T-cell (primary cell): ENCODE results near the gene ADPRHL1. TPM values are rescaled to one million over a fixed set of nuclear protein-coding genes. Genes with fewer than 3 reads are reported as not detected.

Experiments used
- ATAC-seq, 4 experiments: fragments of 200-7000 bp in 3 of 4; fragments of 150-1000 bp in 1 of 4; cut with Tn5 transposase; replicated peaks in 1 of 4; 1 replicate in 3 of 4; 2 replicates in 1 of 4; pipeline ENCODE4 v1.10.0; 2021; ENCODE audit warnings: moderate library complexity in 3 of 4, mild to moderate bottlenecking in 2 of 4, moderate number of reproducible peaks in 1 of 4
- CTCF ChIA-PET, 2 donors: fragments of 300-600 bp; sonication (Branson Sonifier 250); formaldehyde crosslinking; loops; one replicate each; lab custom pipeline; 2022; ENCODE audit warnings: antibody characterized with exemption in 2 of 2; lab: Charles Lee
- POLR2A ChIA-PET, 2 donors: fragments of 300-600 bp; sonication (Branson Sonifier 250); formaldehyde crosslinking; loops; one replicate each; lab custom pipeline; 2022; ENCODE audit warnings: antibody characterized with exemption in 2 of 2; lab: Charles Lee
- DNase-seq, 35 experiments: peaks; one replicate each; pipeline versions ENCODE4 v3.0.0 to v3.0.0-alpha.2; 2013 to 2023
- H3K27ac ChIP-seq: one replicate; pipeline ENCODE4 v1.5.1; 2013; ENCODE audit warnings: low read length
- H3K27me3 ChIP-seq, 2 experiments: replicated peaks in 1 of 2; 1 replicate in 1 of 2; 2 replicates in 1 of 2; pipeline versions ENCODE4 v1.6.1 to v1.7.0; 2013; ENCODE audit warnings: low read length in 1 of 2, mixed read lengths in 1 of 2; ENCODE audit not compliant: control insufficient read depth in 2 of 2, insufficient read depth in 2 of 2; ENCODE audit errors: extremely low read depth in 1 of 2
- H3K36me3 ChIP-seq, 2 donors: 1 replicate in 1 of 2; 2 replicates in 1 of 2; pipeline versions ENCODE4 v1.6.1 to v1.7.0; 2013; ENCODE audit warnings: low read length in 1 of 2; ENCODE audit not compliant: control insufficient read depth in 2 of 2, insufficient read depth in 1 of 2; ENCODE audit errors: extremely low read depth in 1 of 2
- H3K4me1 ChIP-seq, 2 experiments: 1 replicate in 1 of 2; 2 replicates in 1 of 2; pipeline versions ENCODE4 v1.6.1 to v1.7.0; 2013; ENCODE audit warnings: low read length in 2 of 2, mixed read lengths in 1 of 2; ENCODE audit not compliant: insufficient read depth in 2 of 2, control insufficient read depth in 1 of 2; ENCODE audit errors: extremely low read depth in 1 of 2
- H3K4me3 ChIP-seq, 2 donors: 1 replicate in 1 of 2; 2 replicates in 1 of 2; pipeline versions ENCODE4 v1.5.1 to v1.7.0; 2013; ENCODE audit warnings: mild to moderate bottlenecking in 2 of 2, low read length in 1 of 2, moderate library complexity in 1 of 2; ENCODE audit not compliant: control insufficient read depth in 1 of 2; ENCODE audit errors: extremely low read depth in 1 of 2
- H3K9me3 ChIP-seq: 2 replicates; pipeline ENCODE4 v1.7.0; 2013
- H3K27ac Mint-ChIP-seq, 2 donors: one replicate each; pipeline ENCODE4 v1.8.0; 2020 to 2021; ENCODE audit warnings: mild to moderate bottlenecking in 2 of 2, mixed read lengths in 2 of 2
- H3K27me3 Mint-ChIP-seq, 2 donors: one replicate each; pipeline ENCODE4 v1.8.0; 2021 to 2022; ENCODE audit warnings: mixed read lengths in 2 of 2
- H3K36me3 Mint-ChIP-seq: one replicate; pipeline ENCODE4 v1.8.0; 2021; ENCODE audit warnings: mixed read lengths
- H3K4me1 Mint-ChIP-seq, 3 donors: one replicate each; pipeline ENCODE4 v1.8.0; 2020 to 2022; ENCODE audit warnings: mixed read lengths in 3 of 3, mild to moderate bottlenecking in 1 of 3
- H3K4me3 Mint-ChIP-seq, 3 donors: one replicate each; pipeline ENCODE4 v1.8.0; 2020 to 2022; ENCODE audit warnings: mild to moderate bottlenecking in 3 of 3, mixed read lengths in 3 of 3, moderate library complexity in 3 of 3
- H3K9me3 Mint-ChIP-seq, 3 donors: one replicate each; pipeline ENCODE4 v1.8.0; 2020 to 2022; ENCODE audit warnings: mixed read lengths in 3 of 3
- WGBS: methylation state at CpG from one replicate; pipeline ENCODE4 v1.1.5; 2013; ENCODE audit warnings: missing lambda C conversion rate; ENCODE audit not compliant: insufficient coverage; 5-methylcytosine and 5-hydroxymethylcytosine counted together
- total RNA-seq, 35 experiments: library from RNA in 6 of 35; stranded (reverse) in 6 of 35; fragments of 120-200 nt in 1 of 35; gene quantifications; one replicate each; pipeline versions ENCODE4 v1.2.1 to v1.2.4 and lab custom pipeline; 2013 to 2026

The ADPRHL1 gene
- total RNA-seq, 5 donors from 2014 or later (not counting 1 experiment from before 2014, with no cell fraction given) = 0.37 to 1.7 (median 0.92) TPM

- Mint-ChIP-seq H3K4me1 (peaks cover 0 to 2% (median 0%) of the 10 kb centered on the region in 3 donors), H3K9me3 (no peaks in the 10 kb centered on the region), H3K27ac (no peak overlapping the region), H3K36me3 (no peaks in the 10 kb centered on the region), H3K4me3 (no peak overlapping the region), H3K27me3 (peaks cover 0 to 19% of the 10 kb centered on the region in 2 donors)
- DNase-seq (no peak), ATAC-seq (no peak)
- POLR2A ChIA-PET = interaction anchor here in 1 of 2 donors (0.6 kb wide), 1 partner anchor 375 kb away, joined by 4 read pairs; no protein-coding TSS in a partner anchor
- H3K4me1 ChIP-seq = no peaks in the 10 kb centered on the region
- CTCF ChIA-PET = no interaction called here
- H3K36me3 ChIP-seq = no peaks in the 10 kb centered on the region
- H3K27me3 ChIP-seq = peaks cover 0 to 37% of the 10 kb centered on the region in 2 experiments
- H3K9me3 ChIP-seq = no peaks in the 10 kb centered on the region
- WGBS = 83% methylated on average over 23 of the region's 28 CpGs
- no peak overlapping the region for H3K27ac ChIP-seq
- no peak overlapping the region for H3K4me3 ChIP-seq
These were observed 46.8 kb downstream of the ADPRHL1 start for GRCh38 chr13:113406321-113407102.

GRCh38 chr13:113405481-113406300 is 47.6 kb downstream of the ADPRHL1 start:
- ATAC-seq (no peak), DNase-seq (no peak)
- WGBS = 90% methylated on average over 38 of the region's 38 CpGs
- Mint-ChIP-seq H3K4me1 (peaks cover 0 to 2% (median 0%) of the 10 kb centered on the region in 3 donors), H3K9me3 (no peaks in the 10 kb centered on the region), H3K27me3 (peaks cover 0 to 19% of the 10 kb centered on the region in 2 donors), H3K27ac (no peak overlapping the region), H3K4me3 (no peak overlapping the region), H3K36me3 (no peaks in the 10 kb centered on the region)
- H3K36me3 ChIP-seq = no peaks in the 10 kb centered on the region
- peaks cover 0 to 41% of the 10 kb centered on the region in 2 experiments for H3K27me3 ChIP-seq
- ChIA-PET CTCF (no interaction called here), POLR2A (interaction anchor here in 1 of 2 donors (0.6 kb wide), 1 partner anchor 375 kb away, joined by 4 read pairs; no protein-coding TSS in a partner anchor)
- no peaks in the 10 kb centered on the region for H3K9me3 ChIP-seq
- H3K4me3 ChIP-seq = no peak overlapping the region
- H3K4me1 ChIP-seq = no peaks in the 10 kb centered on the region
- no peak overlapping the region for H3K27ac ChIP-seq

GRCh38 chr13:113404723-113405471 is 48.4 kb downstream of the ADPRHL1 start:
- Mint-ChIP-seq H3K4me3 (no peak overlapping the region), H3K36me3 (no peaks in the 10 kb centered on the region), H3K27me3 (peaks cover 0 to 19% of the 10 kb centered on the region in 2 donors), H3K27ac (no peak overlapping the region), H3K9me3 (no peaks in the 10 kb centered on the region), H3K4me1 (peaks cover 0 to 2% (median 0%) of the 10 kb centered on the region in 3 donors)
- H3K4me1 ChIP-seq = no peaks in the 10 kb centered on the region
- POLR2A ChIA-PET = no interaction called here
- ATAC-seq (no peak), DNase-seq (no peak)
- CTCF ChIA-PET = no interaction called here
- H3K27ac ChIP-seq = no peak overlapping the region
- 79% methylated on average over 25 of the region's 34 CpGs for WGBS
- H3K36me3 ChIP-seq = no peaks in the 10 kb centered on the region
- H3K9me3 ChIP-seq = no peaks in the 10 kb centered on the region
- H3K4me3 ChIP-seq = no peak overlapping the region
- H3K27me3 ChIP-seq = peaks cover 0 to 41% of the 10 kb centered on the region in 2 experiments

GRCh38 chr13:113404366-113404722 is 48.9 kb downstream of the ADPRHL1 start:
- ChIA-PET CTCF (no interaction called here), POLR2A (no interaction called here)
- ATAC-seq (no peak), DNase-seq (no peak)
- H3K9me3 Mint-ChIP-seq = no peaks in the 10 kb centered on the region
- 93% methylated on average over 2 of the region's 2 CpGs for WGBS
- Histone ChIP-seq H3K4me1 (no peaks in the 10 kb centered on the region), H3K9me3 (no peaks in the 10 kb centered on the region), H3K27ac (no peak overlapping the region), H3K36me3 (no peaks in the 10 kb centered on the region), H3K27me3 (peaks cover 0 to 41% of the 10 kb centered on the region in 2 experiments), H3K4me3 (no peak overlapping the region)
- peaks cover 0 to 17% of the 10 kb centered on the region in 2 donors for H3K27me3 Mint-ChIP-seq
- no peak overlapping the region for H3K4me3 Mint-ChIP-seq
- no peaks in the 10 kb centered on the region for H3K36me3 Mint-ChIP-seq
- H3K4me1 Mint-ChIP-seq = peaks cover 0 to 1% (median 0%) of the 10 kb centered on the region in 3 donors
- no peak overlapping the region for H3K27ac Mint-ChIP-seq

GRCh38 chr13:113403255-113404104 is 49.8 kb downstream of the ADPRHL1 start:
- no peaks in the 10 kb centered on the region for H3K9me3 Mint-ChIP-seq
- H3K36me3 Mint-ChIP-seq = no peaks in the 10 kb centered on the region
- no peak overlapping the region for H3K4me3 Mint-ChIP-seq
- Histone ChIP-seq H3K9me3 (no peaks in the 10 kb centered on the region), H3K4me1 (no peaks in the 10 kb centered on the region), H3K27ac (no peak overlapping the region), H3K4me3 (no peak overlapping the region), H3K27me3 (peaks cover 0 to 38% of the 10 kb centered on the region in 2 experiments), H3K36me3 (no peaks in the 10 kb centered on the region)
- POLR2A ChIA-PET = no interaction called here
- no peaks in the 10 kb centered on the region for H3K4me1 Mint-ChIP-seq
- no peak for ATAC-seq
- H3K27me3 Mint-ChIP-seq = peaks cover 0 to 13% of the 10 kb centered on the region in 2 donors
- 84% methylated on average over 30 of the region's 32 CpGs for WGBS
- CTCF ChIA-PET = no interaction called here
- H3K27ac Mint-ChIP-seq = no peak overlapping the region
- no peak for DNase-seq
